Measurements from ENCODE around the gene ANO8.

Gene ANO8

GRCh38 chr19:17347361-17347760 lies 12.7 kb upstream of the ANO8 start:
- DNase-seq, result no peak

GRCh38 chr19:17346109-17346671 lies 11.5 kb upstream of the ANO8 start:
- DNase-seq, result peak; percentile 64 to 72

GRCh38 chr19:17341845-17342244 lies 7.2 kb upstream of the ANO8 start:
- DNase-seq, result no peak

GRCh38 chr19:17341386-17341785 lies 6.7 kb upstream of the ANO8 start:
- no peak for DNase-seq

GRCh38 chr19:17340871-17341357 lies 6.3 kb upstream of the ANO8 start:
- peak in 1 of 2 donors; percentile 2 for DNase-seq

- DNase-seq, result no peak
Measured at GRCh38 chr19:17340302-17340870, 5.7 kb upstream of the ANO8 start.

- no peak for DNase-seq
Measured at GRCh38 chr19:17339088-17339741, 4.6 kb upstream of the ANO8 start.

- DNase-seq, result no peak
Measured at GRCh38 chr19:17338433-17339078, 3.9 kb upstream of the ANO8 start.

GRCh38 chr19:17337675-17338432 lies 3.2 kb upstream of the ANO8 start:
- no peak for DNase-seq

- peak; percentile 97 to 98 for DNase-seq
Measured at GRCh38 chr19:17336872-17337674, 2.4 kb upstream of the ANO8 start, which contains the start of gene GTPBP3. TSS of gene GTPBP3 (plus strand) at chr19:17337553. CDS start at chr19:17337612, 59 bp downstream.

- no peak for DNase-seq
Measured at GRCh38 chr19:17335575-17335974, 920 bp upstream of the ANO8 start.

GRCh38 chr19:17333611-17334413 lies 843 bp downstream of the ANO8 start:
- DNase-seq, result peak; percentile 68 to 71

GRCh38 chr19:17332677-17333581 lies 1.7 kb downstream of the ANO8 start:
- DNase-seq, result peak; percentile 50 to 59

GRCh38 chr19:17332360-17332676 lies 2.3 kb downstream of the ANO8 start:
- no peak for DNase-seq

- DNase-seq, result no peak
Measured at GRCh38 chr19:17331045-17331558, 3.6 kb downstream of the ANO8 start.

- DNase-seq, result no peak
Measured at GRCh38 chr19:17330262-17331044, 4.2 kb downstream of the ANO8 start.

GRCh38 chr19:17329366-17330261 lies 5.0 kb downstream of the ANO8 start:
- no peak for DNase-seq

Measured in inflammatory macrophage (primary cell).